Fibroblast of lung (primary cell): ENCODE measurements around the gene SH3GL2. TPM values are rescaled to one million over a fixed set of nuclear protein-coding genes. Genes with fewer than 3 reads are reported as not detected.

ENCODE experiments used
- DNase-seq, 2 donors: peaks; one replicate each; pipeline versions ENCODE4 v3.0.0 to v3.0.0-alpha.2; 2010; ENCODE audit warnings: low read depth in 2 of 2
- H2AFZ ChIP-seq: 2 replicates; pipeline ENCODE4 v1.5.1; 2012; ENCODE audit warnings: low read length, control low read depth, inconsistent platforms
- H3K27ac ChIP-seq: 2 replicates; pipeline ENCODE4 v1.5.1; 2011; ENCODE audit warnings: low read length, control low read depth; ENCODE audit not compliant: insufficient read depth
- H3K27me3 ChIP-seq: 2 replicates; pipeline ENCODE4 v1.5.1; 2011; ENCODE audit warnings: mild to moderate bottlenecking, low read length; ENCODE audit not compliant: control insufficient read depth, insufficient read depth
- H3K36me3 ChIP-seq: 2 replicates; pipeline ENCODE4 v1.5.1; 2011; ENCODE audit warnings: low read length; ENCODE audit not compliant: control insufficient read depth, insufficient read depth
- H3K4me1 ChIP-seq: 2 replicates; pipeline ENCODE4 v1.5.1; 2011; ENCODE audit warnings: low read length; ENCODE audit not compliant: control insufficient read depth, insufficient read depth; ENCODE audit errors: extremely low read depth
- H3K4me2 ChIP-seq: 2 replicates; pipeline ENCODE4 v1.5.1; 2011; ENCODE audit warnings: low read length, control low read depth; ENCODE audit not compliant: insufficient read depth; ENCODE audit errors: extremely low read depth
- H3K4me3 ChIP-seq, 4 experiments: fragments of 200-600 bp in 1 of 4; sonication (generic) in 1 of 4; replicated peaks in 1 of 4; 2 replicates each; pipeline ENCODE4 v1.5.1; 2011 to 2016; ENCODE audit warnings: low read length in 4 of 4, low read depth in 3 of 4, mild to moderate bottlenecking in 3 of 4, control low read depth in 2 of 4, inconsistent platforms in 1 of 4, mixed read lengths in 1 of 4; ENCODE audit not compliant: insufficient read depth in 1 of 4; ENCODE audit errors: control extremely low read depth in 1 of 4
- H3K79me2 ChIP-seq: 2 replicates; pipeline ENCODE4 v1.5.1; 2012; ENCODE audit warnings: mild to moderate bottlenecking, low read length, inconsistent platforms; ENCODE audit not compliant: control insufficient read depth, insufficient read depth
- H3K9ac ChIP-seq: 2 replicates; pipeline ENCODE4 v1.5.1; 2011; ENCODE audit warnings: mild to moderate bottlenecking, low read length, control low read depth; ENCODE audit not compliant: insufficient read depth
- H3K9me3 ChIP-seq: 2 replicates; pipeline ENCODE4 v1.5.1; 2012; ENCODE audit warnings: low read depth, low read length; ENCODE audit not compliant: control insufficient read depth, insufficient read depth
- H4K20me1 ChIP-seq: 2 replicates; pipeline ENCODE4 v1.5.1; 2011; ENCODE audit warnings: low read length; ENCODE audit not compliant: control insufficient read depth, insufficient read depth; ENCODE audit errors: extremely low read depth
- CTCF ChIP-seq, 2 donors: IDR thresholded peaks in 1 of 2; conservative IDR thresholded peaks in 1 of 2; 1 replicate in 1 of 2; 2 replicates in 1 of 2; pipeline ENCODE4 v1.5.1; 2011 to 2012; ENCODE audit warnings: low read length in 2 of 2, control low read depth in 1 of 2, inconsistent platforms in 1 of 2, low read depth in 1 of 2, mild to moderate bottlenecking in 1 of 2
- EZH2 ChIP-seq: IDR thresholded peaks from 2 replicates; pipeline ENCODE4 v1.5.1; 2012; ENCODE audit warnings: low read length, control low read depth, mild to moderate bottlenecking; ENCODE audit errors: missing control alignments
- polyA plus RNA-seq, 2 donors: library from polyadenylated mRNA; depleted of rRNA in 1 of 2; stranded (reverse) in 1 of 2; unstranded in 1 of 2; fragments of >200 nt; gene quantifications; 2 replicates each; pipeline ENCODE4 v1.2.1, GENCODE V29; 2011 to 2012; ENCODE audit warnings: missing spikeins in 1 of 2
- total RNA-seq: library from RNA; depleted of rRNA; stranded (reverse); fragments of >200 nt; gene quantifications from 2 replicates; pipeline ENCODE4 v1.2.1, GENCODE V29; 2014

The SH3GL2 gene
- total and polyA plus RNA-seq, 2 donors (not counting 1 experiment from before 2014, with no cell fraction given) = 0.17 TPM; not detected in 1

DNA sequence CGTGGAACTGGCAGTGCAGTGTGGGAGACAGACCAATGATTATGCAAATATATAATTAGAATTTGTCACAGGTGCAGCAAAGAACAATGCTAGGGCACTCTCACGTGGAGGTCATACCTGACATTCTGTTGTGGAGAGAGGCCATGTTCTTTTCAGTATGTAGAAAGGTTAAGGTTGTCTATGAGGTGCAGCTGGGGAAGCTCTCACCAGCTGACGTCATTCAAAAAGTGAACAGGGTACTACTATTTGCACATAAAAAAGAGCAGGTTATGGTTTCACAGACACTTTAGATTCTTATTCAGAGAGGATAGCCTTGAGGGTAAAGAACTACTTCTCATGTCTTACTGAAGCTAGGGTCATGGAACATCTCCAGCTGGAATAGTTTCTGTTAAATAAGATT lies 19.1 kb downstream of the SH3GL2 start:
- Histone ChIP-seq H3K27ac (no peak overlapping the region), H3K36me3 (no peaks in the 10 kb centered on the region), H3K27me3 (no peaks in the 10 kb centered on the region), H4K20me1 (no peaks in the 10 kb centered on the region), H3K9me3 (no peaks in the 10 kb centered on the region), H3K79me2 (no peaks in the 10 kb centered on the region), H2AFZ (no peak overlapping the region), H3K4me3 (no peak overlapping the region), H3K4me2 (no peak overlapping the region), H3K9ac (no peak overlapping the region), H3K4me1 (no peaks in the 10 kb centered on the region)
- DNase-seq = no peak
- no peak for TF ChIP-seq EZH2
- TF ChIP-seq CTCF (conservative IDR thresholded peaks at IDR 0.05 in 1 of 2, IDR thresholded peaks at IDR 0.05 in 1 of 2; ENCODE audit: low read depth in 1 of 2, low read length in 2 of 2) = no peak

GRCh38 chr9:17600962-17601593 lies 22.2 kb downstream of the SH3GL2 start:
- no peaks in the 10 kb centered on the region for H3K27me3 ChIP-seq
- H2AFZ ChIP-seq = no peak overlapping the region
- H3K79me2 ChIP-seq = no peaks in the 10 kb centered on the region
- H3K9me3 ChIP-seq = no peaks in the 10 kb centered on the region
- H3K4me2 ChIP-seq = no peak overlapping the region
- no peak overlapping the region for H3K4me3 ChIP-seq
- H3K27ac ChIP-seq = no peak overlapping the region
- H3K4me1 ChIP-seq = no peaks in the 10 kb centered on the region
- no peaks in the 10 kb centered on the region for H3K36me3 ChIP-seq
- DNase-seq = peak; percentile 51 to 64
- H4K20me1 ChIP-seq = no peaks in the 10 kb centered on the region
- H3K9ac ChIP-seq = no peak overlapping the region
- TF ChIP-seq EZH2 = no peak
- no peak for TF ChIP-seq CTCF (conservative IDR thresholded peaks at IDR 0.05 in 1 of 2, IDR thresholded peaks at IDR 0.05 in 1 of 2; ENCODE audit: low read depth in 1 of 2, low read length in 2 of 2)

DNA sequence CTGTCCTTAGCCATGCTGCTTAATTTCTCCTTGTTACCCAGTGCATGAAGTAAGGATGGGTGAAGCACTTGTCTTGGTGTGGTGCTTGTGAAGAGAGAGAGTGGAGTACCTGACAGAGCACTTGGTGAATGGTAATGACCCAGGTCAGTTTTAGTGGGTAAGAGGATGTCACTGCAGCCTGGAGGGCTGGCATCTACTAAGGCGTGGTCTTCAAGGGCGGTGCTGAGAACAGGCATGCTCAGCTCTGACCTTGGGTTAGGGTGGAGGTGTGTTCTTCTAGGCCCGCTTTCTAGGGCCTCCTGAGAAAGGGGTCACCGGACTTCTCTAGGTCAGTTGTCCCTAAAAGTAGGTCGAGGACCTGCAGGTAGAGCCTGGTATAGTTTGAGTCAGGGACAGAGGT lies 25.7 kb downstream of the SH3GL2 start:
- no peaks in the 10 kb centered on the region for H3K27me3 ChIP-seq
- no peaks in the 10 kb centered on the region for H3K79me2 ChIP-seq
- no peak overlapping the region for H2AFZ ChIP-seq
- no peak overlapping the region for H3K4me3 ChIP-seq
- no peaks in the 10 kb centered on the region for H4K20me1 ChIP-seq
- no peak for TF ChIP-seq CTCF (conservative IDR thresholded peaks at IDR 0.05 in 1 of 2, IDR thresholded peaks at IDR 0.05 in 1 of 2; ENCODE audit: low read depth in 1 of 2, low read length in 2 of 2)
- no peak for TF ChIP-seq EZH2
- no peaks in the 10 kb centered on the region for H3K9me3 ChIP-seq
- H3K4me1 ChIP-seq = no peaks in the 10 kb centered on the region
- H3K27ac ChIP-seq = no peak overlapping the region
- DNase-seq = no peak
- H3K36me3 ChIP-seq = no peaks in the 10 kb centered on the region
- no peak overlapping the region for H3K4me2 ChIP-seq
- H3K9ac ChIP-seq = no peak overlapping the region
